ENCODE data around the gene TUB. TPM values are rescaled to one million over a fixed set of nuclear protein-coding genes. Genes with fewer than 3 reads are reported as not detected.

The TUB gene
- polyA plus RNA-seq, 3 donors: not detected

GRCh38 chr11:8083088-8083395 is 2.0 kb downstream of the TUB start:
- Histone ChIP-seq H3K36me3 (replicated peaks in 1 of 2; ENCODE audit: control insufficient read depth in 1 of 2, insufficient read depth in 2 of 2, low read length in 2 of 2) (no peaks in the 10 kb centered on the region), H4K20me1 (ENCODE audit: insufficient read depth, low read length) (no peaks in the 10 kb centered on the region), H3K4me3 (replicated peaks in 1 of 3; ENCODE audit: low read depth in 2 of 3, low read length in 3 of 3) (no peak overlapping the region), H2AFZ (ENCODE audit: insufficient read depth, low read depth, low read length, poor library complexity, severe bottlenecking) (no peak overlapping the region), H3K27ac (ENCODE audit: low read depth in 1 of 2, low read length in 2 of 2) (no peak overlapping the region), H3K4me1 (ENCODE audit: control insufficient read depth in 1 of 2, insufficient read depth in 2 of 2, low read length in 2 of 2) (no peaks in the 10 kb centered on the region), H3K9ac (ENCODE audit: insufficient read depth, low read length, poor library complexity, severe bottlenecking) (no peak overlapping the region), H3K79me2 (ENCODE audit: insufficient read depth, low read length) (no peaks in the 10 kb centered on the region), H3K4me2 (replicated peaks; ENCODE audit: extremely low read depth, low read length, poor library complexity, severe bottlenecking) (no peak overlapping the region), H3K27me3 (ENCODE audit: control insufficient read depth in 2 of 2, insufficient read depth in 2 of 2, low read length in 2 of 2) (peaks cover 16 to 41% of the 10 kb centered on the region in 2 donors), H3K9me3 (replicated peaks in 1 of 2; ENCODE audit: control insufficient read depth in 1 of 2, insufficient read depth in 1 of 2, low read length in 2 of 2) (peaks cover 0 to 8% of the 10 kb centered on the region in 2 donors)
- intact Hi-C loops (cut with micrococcal nuclease): no loop called here
- Mint-ChIP-seq H3K4me1 (peaks cover 3% of the 10 kb centered on the region), H3K9me3 (peaks cover 0 to 5% (median 2%) of the 10 kb centered on the region in 7 donors), H3K36me3 (no peaks in the 10 kb centered on the region), H3K4me3 (peak overlapping the region in 1 of 2 donors; percentile 26), H3K27me3 (ENCODE audit: low read depth in 3 of 3) (peaks cover 45 to 53% (median 48%) of the 10 kb centered on the region in 3 donors), H3K27ac (no peak overlapping the region)
- no peak for DNase-seq
- 86% methylated on average over 9 of the region's 9 CpGs for WGBS (ENCODE audit: insufficient coverage)
- TF ChIP-seq CTCF (IDR thresholded peaks at IDR 0.05): no peak

DNA sequence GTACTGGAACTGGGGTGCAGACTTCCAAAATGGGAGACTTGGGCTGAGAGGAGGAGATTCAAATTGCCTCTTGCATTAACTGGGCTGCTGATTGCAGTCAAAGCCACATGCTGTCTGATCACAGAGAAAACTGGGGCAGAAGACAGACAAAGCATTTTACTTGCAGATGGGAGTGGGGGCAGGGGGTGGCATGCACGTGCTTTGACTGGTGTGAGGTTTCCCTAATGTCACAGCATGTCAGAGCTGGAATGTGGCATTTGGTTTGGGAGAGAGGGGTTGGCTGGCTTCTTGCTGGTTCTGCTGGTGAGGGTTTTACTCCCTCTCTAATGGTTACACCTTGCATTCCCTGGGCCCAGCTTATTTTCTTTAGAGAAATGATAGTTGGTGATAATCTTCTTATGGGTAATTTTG is 2.9 kb downstream of the TUB start:
- Histone ChIP-seq H3K27me3 (ENCODE audit: control insufficient read depth in 2 of 2, insufficient read depth in 2 of 2, low read length in 2 of 2) (peaks cover 16 to 40% of the 10 kb centered on the region in 2 donors), H3K36me3 (replicated peaks in 1 of 2; ENCODE audit: control insufficient read depth in 1 of 2, insufficient read depth in 2 of 2, low read length in 2 of 2) (no peaks in the 10 kb centered on the region), H4K20me1 (ENCODE audit: insufficient read depth, low read length) (no peaks in the 10 kb centered on the region), H3K9me3 (replicated peaks in 1 of 2; ENCODE audit: control insufficient read depth in 1 of 2, insufficient read depth in 1 of 2, low read length in 2 of 2) (peaks cover 0 to 8% of the 10 kb centered on the region in 2 donors), H3K4me2 (replicated peaks; ENCODE audit: extremely low read depth, low read length, poor library complexity, severe bottlenecking) (no peak overlapping the region), H3K79me2 (ENCODE audit: insufficient read depth, low read length) (no peaks in the 10 kb centered on the region), H2AFZ (ENCODE audit: insufficient read depth, low read depth, low read length, poor library complexity, severe bottlenecking) (no peak overlapping the region), H3K27ac (ENCODE audit: low read depth in 1 of 2, low read length in 2 of 2) (no peak overlapping the region), H3K4me1 (ENCODE audit: control insufficient read depth in 1 of 2, insufficient read depth in 2 of 2, low read length in 2 of 2) (no peaks in the 10 kb centered on the region), H3K4me3 (replicated peaks in 1 of 3; ENCODE audit: low read depth in 2 of 3, low read length in 3 of 3) (no peak overlapping the region), H3K9ac (ENCODE audit: insufficient read depth, low read length, poor library complexity, severe bottlenecking) (no peak overlapping the region)
- no peak for TF ChIP-seq CTCF (IDR thresholded peaks at IDR 0.05)
- Mint-ChIP-seq H3K4me1 (peaks cover 3% of the 10 kb centered on the region), H3K4me3 (no peak overlapping the region), H3K27ac (no peak overlapping the region), H3K9me3 (peaks cover 0 to 5% (median 2%) of the 10 kb centered on the region in 7 donors), H3K36me3 (no peaks in the 10 kb centered on the region), H3K27me3 (ENCODE audit: low read depth in 3 of 3) (peaks cover 45 to 48% (median 46%) of the 10 kb centered on the region in 3 donors)
- no peak for DNase-seq
- intact Hi-C loops (cut with micrococcal nuclease): no loop called here
- WGBS (ENCODE audit: insufficient coverage): 67% methylated on average over 1 of the region's 1 CpG

Measured in CD14-positive monocyte (primary cell).